ENCODE measurements around the gene ADGRV1.

DNA sequence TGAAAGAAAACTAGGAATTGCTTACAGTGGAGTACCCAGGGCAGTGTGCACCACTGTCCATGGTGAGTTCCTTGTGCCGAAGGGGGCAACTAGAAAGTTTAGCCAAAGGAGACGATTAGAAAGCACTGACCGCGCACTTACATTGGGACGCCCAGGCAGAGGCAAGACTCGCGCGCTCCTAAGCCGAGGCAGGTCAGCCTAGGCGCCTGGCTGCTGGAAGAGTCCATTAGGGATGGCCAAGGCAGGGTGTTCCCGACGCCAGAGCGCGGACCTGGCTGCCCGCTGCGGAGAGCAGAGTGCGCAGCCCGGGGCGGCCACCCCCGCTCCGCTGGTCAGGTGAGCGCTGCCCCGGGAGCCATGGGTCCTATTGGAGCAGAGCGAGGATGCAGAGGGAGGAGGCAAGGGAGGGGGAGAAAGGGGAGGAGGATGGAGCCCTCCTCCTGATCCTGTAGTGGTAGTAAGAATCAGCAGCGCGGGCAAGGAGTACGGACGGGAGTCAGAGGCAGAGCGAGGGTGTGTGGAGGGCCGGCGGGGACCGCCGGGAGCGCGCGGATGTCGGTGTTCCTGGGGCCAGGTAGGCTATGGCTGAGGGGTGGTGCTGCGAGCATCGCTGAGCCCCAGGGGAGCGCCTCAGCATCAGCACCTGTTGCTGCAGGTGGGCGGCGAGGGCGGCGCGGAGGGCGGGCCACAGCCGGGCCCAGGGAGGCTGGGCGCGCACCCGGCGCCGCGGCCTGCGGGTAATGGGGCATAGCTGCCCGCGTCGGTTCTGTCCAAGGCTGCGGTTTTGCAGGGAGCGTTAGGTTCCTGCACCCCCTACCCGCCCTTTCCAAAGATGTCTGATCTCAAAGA, at the start of gene ADGRV1:
- TF ChIP-seq, protein P1, sequence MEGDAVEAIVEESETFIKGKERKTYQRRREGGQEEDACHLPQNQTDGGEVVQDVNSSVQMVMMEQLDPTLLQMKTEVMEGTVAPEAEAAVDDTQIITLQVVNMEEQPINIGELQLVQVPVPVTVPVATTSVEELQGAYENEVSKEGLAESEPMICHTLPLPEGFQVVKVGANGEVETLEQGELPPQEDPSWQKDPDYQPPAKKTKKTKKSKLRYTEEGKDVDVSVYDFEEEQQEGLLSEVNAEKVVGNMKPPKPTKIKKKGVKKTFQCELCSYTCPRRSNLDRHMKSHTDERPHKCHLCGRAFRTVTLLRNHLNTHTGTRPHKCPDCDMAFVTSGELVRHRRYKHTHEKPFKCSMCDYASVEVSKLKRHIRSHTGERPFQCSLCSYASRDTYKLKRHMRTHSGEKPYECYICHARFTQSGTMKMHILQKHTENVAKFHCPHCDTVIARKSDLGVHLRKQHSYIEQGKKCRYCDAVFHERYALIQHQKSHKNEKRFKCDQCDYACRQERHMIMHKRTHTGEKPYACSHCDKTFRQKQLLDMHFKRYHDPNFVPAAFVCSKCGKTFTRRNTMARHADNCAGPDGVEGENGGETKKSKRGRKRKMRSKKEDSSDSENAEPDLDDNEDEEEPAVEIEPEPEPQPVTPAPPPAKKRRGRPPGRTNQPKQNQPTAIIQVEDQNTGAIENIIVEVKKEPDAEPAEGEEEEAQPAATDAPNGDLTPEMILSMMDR (IDR thresholded peaks at IDR 0.05) = no peak
- TF ChIP-seq POLR2A (IDR thresholded peaks at IDR 0.05) (no peak), POLR2AphosphoS5 (IDR thresholded peaks at IDR 0.05) (no peak), EP300 (IDR thresholded peaks at IDR 0.05) (no peak)
